ENCODE results near the gene DCXR.

GRCh38 chr17:82053130-82053529, 15.6 kb upstream of the DCXR start:
- no peak for TF ChIP-seq EZH2phosphoT487 (IDR thresholded peaks at IDR 0.05; ENCODE audit: borderline replicate concordance, low read length)
- no peak for TF ChIP-seq CTCF (conservative IDR thresholded peaks at IDR 0.05; ENCODE audit: low read depth, low read length)
- no peak for TF ChIP-seq EZH2 (IDR thresholded peaks at IDR 0.05; ENCODE audit: low read length, unreplicated experiment)

Data from PC-3 (cell line).